Stomach (tissue), 9 donors: ENCODE results near the gene CACNA2D3. TPM values are rescaled to one million over a fixed set of nuclear protein-coding genes. Genes with fewer than 3 reads are reported as not detected.

Experiments used
- DNase-seq, 2 donors: peaks; one replicate each; pipeline versions ENCODE4 v3.0.0 to v3.0.0-alpha.2; 2013 to 2019
- H3K27ac ChIP-seq, 5 donors: fragments of 200-600 bp in 4 of 5; sonication (generic) in 4 of 5; one replicate each; pipeline ENCODE4 v1.5.1; 2013 to 2019; ENCODE audit warnings: mild to moderate bottlenecking in 1 of 5, moderate library complexity in 1 of 5
- H3K27me3 ChIP-seq, 3 donors: fragments of 200-600 bp; sonication (generic); one replicate each; pipeline ENCODE4 v1.5.1; 2017 to 2019; ENCODE audit warnings: mixed run types in 1 of 3
- H3K36me3 ChIP-seq, 4 donors: fragments of 200-600 bp; sonication (generic); 1 replicate in 3 of 4; 2 replicates in 1 of 4; pipeline ENCODE4 v1.5.1; 2016 to 2019
- H3K4me1 ChIP-seq, 4 donors: fragments of 200-600 bp; sonication (generic); one replicate each; pipeline ENCODE4 v1.5.1; 2016 to 2019
- H3K4me3 ChIP-seq, 4 donors: fragments of 200-600 bp; sonication (generic) in 3 of 4; one replicate each; pipeline ENCODE4 v1.5.1; 2016 to 2019; ENCODE audit warnings: mild to moderate bottlenecking in 1 of 4
- H3K9me3 ChIP-seq, 4 donors: fragments of 200-600 bp; sonication (generic); one replicate each; pipeline ENCODE4 v1.5.1; 2016 to 2019
- EP300 ChIP-seq: sonication (generic); formaldehyde crosslinking; IDR thresholded peaks from one replicate; pipeline ENCODE4 v1.6.1; 2017; ENCODE audit warnings: antibody characterized with exemption
- POLR2A ChIP-seq, 4 donors: fragments of 450-650 bp; IDR thresholded peaks; one replicate each; pipeline ENCODE4 v1.6.1; 2016; ENCODE audit warnings: antibody characterized with exemption in 4 of 4, control low read depth in 2 of 4, mild to moderate bottlenecking in 1 of 4, moderate library complexity in 1 of 4
- POLR2AphosphoS5 ChIP-seq, 3 donors: sonication (generic); formaldehyde crosslinking; IDR thresholded peaks; one replicate each; pipeline ENCODE4 v1.6.1; 2016; ENCODE audit warnings: antibody characterized with exemption in 3 of 3
- WGBS, 5 donors: extraction: QIAGEN DNeasy Blood & Tissue Kit in 3 of 5; methylation state at CpG; one replicate each; pipeline versions ENCODE4 v1.1.5 to v1.1.7; 2013 to 2018; 5-methylcytosine and 5-hydroxymethylcytosine counted together
- intact Hi-C: fragments of 100-400 bp; cut with DNase I; formaldehyde crosslinking; loops from one replicate; pipeline ENCODE4 v1.15.1; 2023; ENCODE audit warnings: low total_unique reads
- polyA plus RNA-seq, 3 donors: library from polyadenylated mRNA; stranded (reverse); fragments of 200-250 nt; gene quantifications; one replicate each; pipeline ENCODE4 v1.2.3, GENCODE V29; 2013
- total RNA-seq, 5 donors: library from RNA; depleted of rRNA; stranded (reverse); fragments of >200 nt; gene quantifications; one replicate each; pipeline versions ENCODE4 v1.1.0 to v1.2.3, GENCODE V29; 2014 to 2016
- TF ChIP-seq, protein P1 (sequence below), 7 experiments: fragments of 450-650 bp in 4 of 7; fragments of 200-600 bp in 3 of 7; sonication (generic) in 3 of 7; IDR thresholded peaks; one replicate each; pipeline ENCODE4 v1.5.1; 2016 to 2019; ENCODE audit warnings: antibody characterized with exemption in 7 of 7, control low read depth in 2 of 7, mild to moderate bottlenecking in 1 of 7
- donor health status: healthy with polysubstance abuse.
- donor health status: Bipolar disorder and iron deficiency.
- donor health status: healthy.

CACNA2D3 gene
- total and polyA plus RNA-seq, 8 donors = 0.56 to 54.0 (median 2.9) TPM; not detected in 1

DNA sequence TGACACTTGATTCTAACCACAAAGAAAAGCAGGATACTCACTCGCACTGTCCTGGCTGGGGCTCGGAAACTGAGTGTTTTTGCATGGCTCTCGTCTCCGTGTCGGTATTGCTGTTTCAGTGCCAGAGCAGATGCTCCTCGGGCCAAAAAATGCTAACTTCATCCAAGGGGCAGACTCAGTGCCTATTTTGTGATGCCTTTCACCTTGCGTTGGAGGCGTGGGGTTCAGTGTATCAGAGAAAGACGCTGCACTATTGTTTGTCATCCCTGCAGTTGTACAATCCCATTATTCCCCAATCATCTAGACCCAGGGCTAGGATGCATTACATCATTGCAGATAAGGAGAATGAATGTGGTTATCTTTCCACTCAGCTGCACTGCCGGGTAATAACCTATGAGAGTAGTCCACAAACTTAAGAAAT lies 1.4 kb downstream of the CACNA2D3 start:
- Histone ChIP-seq H3K4me1 (peaks cover 15 to 49% (median 30%) of the 10 kb centered on the region in 4 donors), H3K9me3 (no peaks in the 10 kb centered on the region), H3K4me3 (peak overlapping the region; percentile 62 to 79 (median 64)), H3K36me3 (no peaks in the 10 kb centered on the region), H3K27me3 (peaks cover 0 to 65% (median 40%) of the 10 kb centered on the region in 3 donors), H3K27ac (peak overlapping the region in 2 of 5 donors; percentile 54 to 83)
- intact Hi-C loops = no loop called here
- peak in 1 of 2 donors; percentile 11 for DNase-seq
- WGBS, 5 donors = 5 to 8% (median 7%) methylated on average over 9 to 10 of the region's 10 CpGs
- TF ChIP-seq POLR2AphosphoS5 (IDR thresholded peaks at IDR 0.05) = no peak

DNA sequence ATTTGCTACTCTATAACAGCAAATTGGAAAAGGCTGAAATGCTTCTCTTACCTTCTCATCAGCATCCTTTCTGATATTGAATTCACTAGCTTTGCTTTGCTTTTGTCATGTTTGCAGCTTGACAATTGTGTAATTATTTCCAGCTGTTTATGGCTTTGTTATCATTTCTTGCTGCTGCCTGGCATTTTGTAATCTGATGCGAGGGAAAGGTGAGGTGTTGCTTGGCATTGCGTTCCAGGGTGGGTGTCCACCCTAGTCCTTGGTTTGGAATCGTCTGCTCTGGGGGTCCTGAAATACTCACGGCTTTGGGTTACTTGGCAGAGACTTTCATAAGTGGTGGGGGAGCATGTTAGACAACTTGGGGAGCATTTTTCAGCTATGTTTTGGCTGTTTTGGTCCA lies 2.9 kb downstream of the CACNA2D3 start:
- 36 to 48% (median 40%) methylated on average over 4 of the region's 4 CpGs for WGBS, 5 donors
- Histone ChIP-seq H3K4me1 (peaks cover 15 to 48% (median 30%) of the 10 kb centered on the region in 4 donors), H3K27ac (no peak overlapping the region), H3K36me3 (no peaks in the 10 kb centered on the region), H3K4me3 (no peak overlapping the region), H3K27me3 (peaks cover 0 to 50% (median 28%) of the 10 kb centered on the region in 3 donors), H3K9me3 (no peaks in the 10 kb centered on the region)
- TF ChIP-seq, protein P1, sequence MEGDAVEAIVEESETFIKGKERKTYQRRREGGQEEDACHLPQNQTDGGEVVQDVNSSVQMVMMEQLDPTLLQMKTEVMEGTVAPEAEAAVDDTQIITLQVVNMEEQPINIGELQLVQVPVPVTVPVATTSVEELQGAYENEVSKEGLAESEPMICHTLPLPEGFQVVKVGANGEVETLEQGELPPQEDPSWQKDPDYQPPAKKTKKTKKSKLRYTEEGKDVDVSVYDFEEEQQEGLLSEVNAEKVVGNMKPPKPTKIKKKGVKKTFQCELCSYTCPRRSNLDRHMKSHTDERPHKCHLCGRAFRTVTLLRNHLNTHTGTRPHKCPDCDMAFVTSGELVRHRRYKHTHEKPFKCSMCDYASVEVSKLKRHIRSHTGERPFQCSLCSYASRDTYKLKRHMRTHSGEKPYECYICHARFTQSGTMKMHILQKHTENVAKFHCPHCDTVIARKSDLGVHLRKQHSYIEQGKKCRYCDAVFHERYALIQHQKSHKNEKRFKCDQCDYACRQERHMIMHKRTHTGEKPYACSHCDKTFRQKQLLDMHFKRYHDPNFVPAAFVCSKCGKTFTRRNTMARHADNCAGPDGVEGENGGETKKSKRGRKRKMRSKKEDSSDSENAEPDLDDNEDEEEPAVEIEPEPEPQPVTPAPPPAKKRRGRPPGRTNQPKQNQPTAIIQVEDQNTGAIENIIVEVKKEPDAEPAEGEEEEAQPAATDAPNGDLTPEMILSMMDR (IDR thresholded peaks at IDR 0.05) = no peak
- TF ChIP-seq EP300 = no peak
- no peak for TF ChIP-seq POLR2A (IDR thresholded peaks at IDR 0.05)
- TF ChIP-seq POLR2AphosphoS5 (IDR thresholded peaks at IDR 0.05) = no peak
- intact Hi-C loops = no loop called here
- no peak for DNase-seq

DNA sequence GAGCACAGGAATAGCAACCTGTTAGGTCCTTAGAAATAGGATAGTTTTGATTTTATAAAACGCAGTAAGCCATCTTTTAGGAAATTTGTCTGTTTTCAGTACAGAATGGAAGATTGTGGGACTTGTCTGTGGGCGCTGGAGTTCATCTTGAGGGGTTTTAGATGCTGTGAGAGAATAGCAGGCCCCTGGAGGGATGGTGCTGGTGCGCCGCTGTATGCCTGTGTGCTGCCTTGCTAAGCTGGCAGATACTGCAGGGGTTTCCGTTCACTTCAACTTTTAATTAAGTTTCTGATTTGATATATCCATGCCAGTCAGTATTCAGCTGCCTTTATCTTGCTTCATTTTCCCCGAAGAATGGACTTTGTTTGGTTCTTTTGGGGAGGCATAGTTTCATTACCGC lies 4.2 kb downstream of the CACNA2D3 start:
- whole genome bisulfite sequencing, 5 donors = 67 to 92% (median 75%) methylated on average over 7 of the region's 7 CpGs
- peaks cover 0 to 38% (median 15%) of the 10 kb centered on the region in 3 donors for H3K27me3 ChIP-seq
- no peaks in the 10 kb centered on the region for H3K36me3 ChIP-seq
- TF ChIP-seq POLR2AphosphoS5 (IDR thresholded peaks at IDR 0.05) (no peak), POLR2A (IDR thresholded peaks at IDR 0.05) (no peak), EP300 (no peak)
- TF ChIP-seq, protein P1 (IDR thresholded peaks at IDR 0.05) = no peak
- intact Hi-C loops = no loop called here
- DNase-seq = no peak
- no peaks in the 10 kb centered on the region for H3K9me3 ChIP-seq
- no peak overlapping the region for H3K4me3 ChIP-seq
- H3K4me1 ChIP-seq = peaks cover 5 to 36% (median 19%) of the 10 kb centered on the region in 4 donors
- no peak overlapping the region for H3K27ac ChIP-seq

DNA sequence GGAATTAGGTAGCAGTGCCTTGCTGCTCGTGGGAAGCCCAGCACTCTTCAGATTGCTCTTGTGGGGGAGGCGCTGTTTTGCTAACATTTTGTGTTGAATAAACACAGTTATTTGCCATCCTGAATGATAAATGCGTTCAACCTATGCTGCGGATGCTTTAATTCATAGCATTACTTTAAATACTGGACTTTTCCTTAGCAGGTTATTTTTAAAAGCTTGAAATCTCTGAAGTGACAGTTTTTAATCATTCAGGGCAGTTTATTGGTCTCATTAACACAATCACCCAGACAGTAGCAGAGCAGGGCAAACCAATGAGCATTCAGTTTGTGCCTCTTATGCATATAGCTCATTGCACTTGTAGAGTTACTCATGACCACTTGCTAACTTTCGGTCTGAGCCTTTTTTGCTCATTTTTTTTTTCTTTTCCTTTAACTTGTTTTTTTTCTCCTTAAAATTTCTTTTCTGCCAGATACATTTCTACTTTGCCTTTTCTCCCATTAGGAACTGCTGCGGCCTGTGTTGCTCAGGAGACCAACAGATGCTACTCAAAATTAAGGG lies 5.2 kb downstream of the CACNA2D3 start:
- TF ChIP-seq, protein P1 (IDR thresholded peaks at IDR 0.05) = no peak
- no peak for TF ChIP-seq POLR2A (IDR thresholded peaks at IDR 0.05)
- no peak for TF ChIP-seq EP300
- no peak for TF ChIP-seq POLR2AphosphoS5 (IDR thresholded peaks at IDR 0.05)
- intact Hi-C loops = no loop called here

DNA sequence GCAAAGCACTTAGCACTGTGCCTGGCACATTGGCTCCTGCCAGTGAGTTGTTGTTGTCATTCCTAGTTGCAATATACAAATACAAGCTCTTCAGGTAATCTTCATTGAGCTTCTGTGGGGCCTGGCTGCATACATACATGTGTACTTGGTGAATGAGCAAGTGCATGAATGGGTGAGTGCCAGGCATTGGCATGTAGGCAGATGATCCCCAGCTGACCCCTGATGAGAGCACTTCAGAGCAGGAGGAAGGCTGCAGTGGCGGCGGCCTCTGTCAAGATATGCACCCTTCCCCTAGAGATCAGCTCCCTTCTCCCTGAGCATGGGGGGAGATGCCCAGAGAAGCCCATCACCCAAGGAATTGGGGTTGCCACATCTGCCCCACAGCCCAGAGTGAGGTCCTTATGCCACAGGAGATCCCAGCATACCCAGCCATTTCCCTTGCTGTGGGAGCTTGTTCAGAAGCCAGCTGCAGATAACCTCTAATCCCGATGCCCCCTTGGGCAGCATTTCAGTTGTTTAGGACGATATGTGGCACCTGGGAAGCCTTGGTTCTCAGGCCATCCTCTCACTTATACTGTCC lies 8.8 kb downstream of the CACNA2D3 start:
- no peak for TF ChIP-seq POLR2AphosphoS5 (IDR thresholded peaks at IDR 0.05)
- no peak for TF ChIP-seq EP300
- TF ChIP-seq, protein P1 (IDR thresholded peaks at IDR 0.05) = no peak
- no peak for TF ChIP-seq POLR2A (IDR thresholded peaks at IDR 0.05)
- H3K27me3 ChIP-seq = no peaks in the 10 kb centered on the region
- intact Hi-C loops = no loop called here
- no peak overlapping the region for H3K27ac ChIP-seq
- no peaks in the 10 kb centered on the region for H3K4me1 ChIP-seq
- H3K9me3 ChIP-seq = no peaks in the 10 kb centered on the region
- DNase-seq = no peak
- H3K4me3 ChIP-seq = no peak overlapping the region
- WGBS, 5 donors = 82 to 92% (median 86%) methylated on average over 4 of the region's 4 CpGs
- H3K36me3 ChIP-seq = no peaks in the 10 kb centered on the region

More for the DNA sequence above, 5.2 kb downstream of the CACNA2D3 start:
- Histone ChIP-seq H3K4me1 (peaks cover 0 to 30% (median 12%) of the 10 kb centered on the region in 4 donors), H3K27ac (no peak overlapping the region), H3K9me3 (no peaks in the 10 kb centered on the region), H3K36me3 (no peaks in the 10 kb centered on the region), H3K4me3 (no peak overlapping the region), H3K27me3 (peaks cover 0 to 27% (median 8%) of the 10 kb centered on the region in 3 donors)
- DNase-seq = no peak
- WGBS, 5 donors = 76 to 89% (median 86%) methylated on average over 6 of the region's 6 CpGs
